Peyer's patch (tissue), 4 donors: ENCODE measurements around the gene MCEE. TPM values are rescaled to one million over a fixed set of nuclear protein-coding genes. Genes with fewer than 3 reads are reported as not detected.
"Not testable (repeated sequence)": the region's sequence is repeated elsewhere in the genome, so short reads cannot be mapped to it uniquely, and the experiment has no call there.

ENCODE experiments used
- DNase-seq, 3 donors: peaks; one replicate each; pipeline ENCODE4 v3.0.0-alpha.2; 2017 to 2019
- H3K27ac ChIP-seq, 4 donors: fragments of 200-600 bp; sonication (generic); one replicate each; pipeline ENCODE4 v1.5.1; 2016 to 2019
- H3K27me3 ChIP-seq, 2 donors: fragments of 200-600 bp; sonication (generic); one replicate each; pipeline ENCODE4 v1.5.1; 2019
- H3K36me3 ChIP-seq, 3 donors: fragments of 200-600 bp; sonication (generic); one replicate each; pipeline ENCODE4 v1.5.1; 2016 to 2019
- H3K4me1 ChIP-seq, 4 donors: fragments of 200-600 bp; sonication (generic); one replicate each; pipeline ENCODE4 v1.5.1; 2016 to 2019
- H3K4me3 ChIP-seq, 4 donors: fragments of 200-600 bp; sonication (generic); 1 replicate in 3 of 4; 2 replicates in 1 of 4; pipeline ENCODE4 v1.5.1; 2016 to 2019; ENCODE audit warnings: mild to moderate bottlenecking in 1 of 4
- H3K9me3 ChIP-seq, 4 donors: fragments of 200-600 bp; sonication (generic); one replicate each; pipeline ENCODE4 v1.5.1; 2016 to 2019; ENCODE audit warnings: mild to moderate bottlenecking in 1 of 4
- POLR2A ChIP-seq, 2 donors: fragments of 450-650 bp; IDR thresholded peaks; one replicate each; pipeline ENCODE4 v1.5.1; 2017; ENCODE audit warnings: antibody characterized with exemption in 2 of 2, mild to moderate bottlenecking in 2 of 2, moderate library complexity in 2 of 2
- total RNA-seq, 4 donors: library from RNA; depleted of rRNA; stranded (reverse); fragments of >200 nt; gene quantifications; one replicate each; pipeline ENCODE4 v1.1.0, GENCODE V29; 2016
- TF ChIP-seq, protein P1 (sequence below), 6 experiments: fragments of 450-650 bp in 4 of 6; fragments of 200-600 bp in 2 of 6; sonication (generic) in 1 of 6; IDR thresholded peaks; one replicate each; pipeline ENCODE4 v1.5.1; 2017 to 2019; ENCODE audit warnings: antibody characterized with exemption in 6 of 6, mild to moderate bottlenecking in 3 of 6, moderate library complexity in 1 of 6

MCEE gene
- total RNA-seq, 4 donors from 2014 or later = 14.0 to 31.5 (median 22.1) TPM

DNA sequence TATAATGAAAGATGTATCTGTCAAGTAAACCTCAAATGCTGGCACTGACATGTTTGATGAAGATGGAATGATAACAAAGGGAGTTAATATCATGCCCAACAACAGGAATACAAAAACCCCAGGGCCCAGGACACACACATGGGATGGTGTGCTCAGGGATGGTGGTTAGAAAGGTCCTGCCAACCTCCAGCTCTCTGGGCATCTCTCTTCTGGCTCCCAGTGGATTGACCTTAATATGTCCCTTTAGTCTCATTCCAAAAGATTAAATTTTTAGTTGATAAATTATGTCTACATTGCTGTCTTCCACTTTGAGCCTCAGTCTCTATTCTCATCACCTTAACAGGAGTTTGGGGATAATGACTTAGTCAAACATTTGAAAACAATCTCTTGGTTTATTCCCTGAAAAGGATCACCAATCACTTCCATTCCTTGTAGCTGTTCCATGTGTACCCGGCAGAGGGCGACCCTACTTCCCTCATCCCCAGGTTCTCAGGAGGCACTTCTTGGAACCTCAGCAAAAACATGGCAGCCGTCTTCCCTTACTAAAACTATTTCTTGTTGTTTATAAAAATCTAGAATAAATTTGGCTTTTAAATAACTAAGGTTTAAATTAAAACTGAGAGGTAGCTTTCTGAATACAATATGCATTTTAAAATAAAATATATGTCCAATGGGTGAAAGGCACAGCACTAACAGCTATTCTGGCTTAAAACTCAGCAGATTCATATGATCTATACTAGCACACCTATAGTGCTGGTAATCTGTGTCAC lies 29.6 kb downstream of the MCEE start:
- no peaks in the 10 kb centered on the region for H3K36me3 ChIP-seq
- H3K27me3 ChIP-seq = no peaks in the 10 kb centered on the region
- H3K4me3 ChIP-seq = no peak overlapping the region
- H3K9me3 ChIP-seq = no peaks in the 10 kb centered on the region
- TF ChIP-seq, protein P1, sequence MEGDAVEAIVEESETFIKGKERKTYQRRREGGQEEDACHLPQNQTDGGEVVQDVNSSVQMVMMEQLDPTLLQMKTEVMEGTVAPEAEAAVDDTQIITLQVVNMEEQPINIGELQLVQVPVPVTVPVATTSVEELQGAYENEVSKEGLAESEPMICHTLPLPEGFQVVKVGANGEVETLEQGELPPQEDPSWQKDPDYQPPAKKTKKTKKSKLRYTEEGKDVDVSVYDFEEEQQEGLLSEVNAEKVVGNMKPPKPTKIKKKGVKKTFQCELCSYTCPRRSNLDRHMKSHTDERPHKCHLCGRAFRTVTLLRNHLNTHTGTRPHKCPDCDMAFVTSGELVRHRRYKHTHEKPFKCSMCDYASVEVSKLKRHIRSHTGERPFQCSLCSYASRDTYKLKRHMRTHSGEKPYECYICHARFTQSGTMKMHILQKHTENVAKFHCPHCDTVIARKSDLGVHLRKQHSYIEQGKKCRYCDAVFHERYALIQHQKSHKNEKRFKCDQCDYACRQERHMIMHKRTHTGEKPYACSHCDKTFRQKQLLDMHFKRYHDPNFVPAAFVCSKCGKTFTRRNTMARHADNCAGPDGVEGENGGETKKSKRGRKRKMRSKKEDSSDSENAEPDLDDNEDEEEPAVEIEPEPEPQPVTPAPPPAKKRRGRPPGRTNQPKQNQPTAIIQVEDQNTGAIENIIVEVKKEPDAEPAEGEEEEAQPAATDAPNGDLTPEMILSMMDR (IDR thresholded peaks at IDR 0.05) = peak; percentile 49 to 73 (median 58)
- TF ChIP-seq POLR2A (IDR thresholded peaks at IDR 0.05) = no peak
- H3K27ac ChIP-seq = no peak overlapping the region
- DNase-seq = peak; percentile 34 to 88 (median 59)
- no peaks in the 10 kb centered on the region for H3K4me1 ChIP-seq

GRCh38 chr2:71092491-71093260 lies 37.4 kb downstream of the MCEE start:
- H3K27ac ChIP-seq, DNase-seq, H3K36me3 ChIP-seq, H3K4me1 ChIP-seq, H3K27me3 ChIP-seq, H3K9me3 ChIP-seq, H3K4me3 ChIP-seq: not testable (repeated sequence)

DNA sequence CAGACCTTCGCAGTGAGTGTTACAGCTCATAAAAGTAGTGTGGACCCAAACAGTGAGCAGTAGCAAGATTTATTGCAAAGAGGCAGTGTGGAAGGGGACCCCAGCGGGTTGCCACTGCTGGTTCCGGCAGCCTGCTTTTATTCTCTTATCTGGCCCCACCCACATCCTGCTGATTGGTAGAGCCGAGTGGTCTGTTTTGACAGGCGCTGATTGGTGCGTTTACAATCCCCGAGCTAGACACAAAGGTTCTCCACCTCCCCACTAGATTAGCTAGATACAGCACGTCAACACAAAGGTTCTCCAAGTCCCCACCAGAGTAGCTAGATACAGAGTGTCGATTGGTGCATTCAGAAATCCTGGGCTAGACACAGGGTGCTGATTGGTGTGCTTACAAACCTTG lies 38.2 kb downstream of the MCEE start:
- H3K27me3 ChIP-seq, H3K4me1 ChIP-seq, H3K9me3 ChIP-seq, H3K27ac ChIP-seq, DNase-seq, H3K36me3 ChIP-seq, H3K4me3 ChIP-seq: not testable (repeated sequence)

DNA sequence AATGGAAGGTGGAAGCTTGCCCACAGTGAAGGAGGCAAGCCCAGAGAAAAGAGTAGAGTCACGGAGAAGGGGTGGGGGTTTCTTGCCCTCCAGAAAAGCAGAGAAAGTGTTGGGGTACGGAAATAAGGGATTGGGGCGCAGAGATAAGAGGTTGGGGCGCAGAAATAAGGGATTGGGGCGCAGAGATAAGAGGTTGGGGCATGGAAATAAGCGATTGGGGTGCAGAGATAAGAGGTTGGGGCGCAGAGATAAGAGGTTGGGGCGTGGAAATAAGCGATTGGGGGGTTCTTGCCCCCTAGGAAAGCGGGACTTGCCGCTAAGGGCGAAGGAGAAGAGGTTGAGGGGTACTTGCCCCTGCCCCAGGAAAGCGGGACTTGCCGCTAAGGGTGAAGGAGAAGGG lies 40.6 kb downstream of the MCEE start:
- not testable (repeated sequence) for H3K9me3 ChIP-seq, H3K36me3 ChIP-seq, H3K27me3 ChIP-seq, DNase-seq, H3K27ac ChIP-seq, H3K4me1 ChIP-seq, H3K4me3 ChIP-seq

GRCh38 chr2:71085325-71086003 lies 44.6 kb downstream of the MCEE start:
- not testable (repeated sequence) for H3K9me3 ChIP-seq, DNase-seq, H3K4me1 ChIP-seq, H3K4me3 ChIP-seq, H3K27me3 ChIP-seq, H3K36me3 ChIP-seq, H3K27ac ChIP-seq

GRCh38 chr2:71083752-71084312 lies 46.2 kb downstream of the MCEE start:
- not testable (repeated sequence) for H3K9me3 ChIP-seq, H3K4me1 ChIP-seq, H3K36me3 ChIP-seq, H3K4me3 ChIP-seq, DNase-seq, H3K27me3 ChIP-seq, H3K27ac ChIP-seq

DNA sequence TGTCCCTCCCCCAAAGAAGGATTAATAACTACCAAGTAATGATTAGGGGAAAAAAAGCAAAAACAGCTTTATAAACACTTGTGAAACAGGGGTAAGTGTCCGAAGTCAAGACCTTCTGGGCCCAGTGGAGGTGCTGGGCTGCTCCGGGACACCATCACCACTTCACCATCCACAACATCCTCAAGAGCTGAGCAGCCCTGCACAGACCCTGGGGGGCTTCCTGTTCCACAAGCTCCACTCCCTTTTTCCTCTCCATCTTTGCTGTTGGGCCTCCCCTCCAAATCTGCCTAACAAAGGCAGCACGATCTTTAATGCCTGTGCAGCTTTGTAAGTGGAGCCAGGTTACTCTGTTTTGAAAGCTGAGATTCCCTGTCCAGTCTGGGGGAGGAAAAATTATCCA lies 46.7 kb downstream of the MCEE start:
- not testable (repeated sequence) for H3K4me3 ChIP-seq, H3K4me1 ChIP-seq, H3K9me3 ChIP-seq, H3K27ac ChIP-seq, H3K27me3 ChIP-seq, DNase-seq
- H3K36me3 ChIP-seq = peaks cover 0 to 12% (median 0%) of the 10 kb centered on the region in 3 donors

DNA sequence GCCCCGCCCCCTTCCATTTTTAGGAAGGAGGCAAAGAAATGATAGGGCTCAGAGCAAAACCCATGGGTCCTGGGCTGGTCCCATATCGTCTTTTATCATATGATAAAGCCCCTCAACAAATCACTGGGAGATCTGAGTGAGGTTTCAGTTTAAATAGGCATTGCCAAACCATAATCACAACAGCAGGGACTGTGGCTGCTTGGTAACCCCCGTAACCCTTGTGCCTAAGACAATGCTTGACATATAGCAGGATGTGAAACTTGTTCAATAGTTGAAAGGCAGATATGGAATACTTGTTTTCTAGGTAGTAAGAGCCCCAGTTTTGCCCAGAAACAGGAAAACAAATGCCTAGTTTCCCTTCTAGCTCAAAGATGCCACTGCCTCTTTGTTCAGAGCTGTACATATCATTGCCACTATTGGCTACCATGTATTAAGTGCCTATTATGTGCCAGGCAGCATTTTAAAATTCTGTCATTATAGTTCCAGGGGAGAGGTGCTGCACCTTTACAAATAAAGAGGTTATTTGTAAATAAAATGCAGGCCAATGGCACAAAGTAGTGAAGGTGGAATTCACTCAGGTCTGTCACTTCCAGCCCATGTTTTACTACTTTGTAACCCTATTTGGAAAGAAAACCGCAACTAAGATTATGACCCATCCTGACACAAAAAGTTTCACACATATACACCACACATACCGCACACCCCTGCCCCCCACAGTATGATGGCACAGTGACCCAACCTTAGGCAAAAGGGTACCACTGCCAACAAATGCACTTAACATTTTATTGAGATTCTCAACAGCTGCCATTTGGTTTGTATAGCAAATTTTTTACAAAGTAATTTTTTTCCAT lies 47.4 kb downstream of the MCEE start:
- Histone ChIP-seq H3K27me3 (no peaks in the 10 kb centered on the region), H3K36me3 (peaks cover 0 to 19% (median 0%) of the 10 kb centered on the region in 3 donors), H3K4me1 (no peaks in the 10 kb centered on the region), H3K9me3 (no peaks in the 10 kb centered on the region), H3K4me3 (no peak overlapping the region), H3K27ac (no peak overlapping the region)
- TF ChIP-seq, protein P1 (IDR thresholded peaks at IDR 0.05) = no peak
- no peak for TF ChIP-seq POLR2A (IDR thresholded peaks at IDR 0.05)
- no peak for DNase-seq
